ENCODE measurements around the gene FLAD1. TPM values are rescaled to one million over a fixed set of nuclear protein-coding genes. Genes with fewer than 3 reads are reported as not detected.

The FLAD1 gene
- total and polyA plus RNA-seq, 2 of the 4 experiments (the other 2 are of a cell fraction) = 26.3 to 37.3 TPM

DNA sequence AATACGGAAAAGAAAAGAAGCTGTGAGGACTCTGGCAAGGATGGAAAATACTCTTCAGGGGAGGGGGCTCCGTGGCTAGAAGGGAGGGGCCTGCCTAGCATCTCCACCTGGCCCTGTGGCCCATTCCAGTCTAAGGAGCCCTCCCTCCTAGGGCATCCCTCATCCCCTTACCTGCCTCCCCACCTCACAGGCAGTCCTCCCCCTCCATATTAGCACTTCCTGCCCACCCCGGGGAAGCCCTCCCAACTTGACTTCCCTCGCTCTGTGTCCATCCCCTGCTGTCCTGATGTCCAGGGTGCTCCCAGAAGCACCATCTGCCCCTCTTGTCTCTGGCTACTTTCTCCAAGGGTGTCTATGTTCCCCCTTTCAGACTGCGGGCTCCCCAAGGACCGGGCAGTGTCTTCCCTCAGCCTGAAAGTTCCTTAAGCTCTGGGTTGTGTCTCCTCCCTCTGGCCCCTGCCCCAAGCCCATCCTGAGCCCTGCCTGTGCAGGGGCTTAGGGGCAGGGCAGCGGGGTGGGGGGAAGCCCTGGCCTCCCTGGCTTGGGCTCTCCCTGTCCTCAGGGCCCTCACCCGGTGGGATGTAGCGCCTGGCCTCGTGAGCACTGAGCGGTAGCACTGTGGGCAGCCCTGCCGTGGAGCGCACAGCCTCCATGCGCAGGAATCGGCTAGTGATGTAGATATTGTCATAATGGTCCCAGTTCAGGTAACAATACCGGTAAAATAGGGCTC is 46.5 kb downstream of the FLAD1 start:
- ATAC-seq (ENCODE audit: low read depth) (no peak), DNase-seq (no peak)
- H3K27me3 ChIP-seq (ENCODE audit: control insufficient read depth, insufficient read depth, low read length) = peaks cover 33% of the 10 kb centered on the region
- no TSS peak for BruUV-seq (replicated peaks)
- POLR2A ChIA-PET (ENCODE audit: unreplicated experiment) = no interaction called here
- no peak overlapping the region for H4K8ac ChIP-seq (ENCODE audit: low read depth in 2 of 2, low read length in 2 of 2)
- H3K9me3 ChIP-seq (ENCODE audit: control insufficient read depth, insufficient read depth, low read length) = no peaks in the 10 kb centered on the region
- no peaks in the 10 kb centered on the region for H3K79me1 ChIP-seq (ENCODE audit: low read depth in 1 of 2, low read length in 2 of 2)
- dilution Hi-C loops (cut with HindIII; ENCODE audit: low sequenced_read_pairs, unreplicated experiment) (no loop called here), in situ Hi-C loops (cut with MboI; ENCODE audit: low sequenced_read_pairs) (no loop called here), intact Hi-C loops (cut with micrococcal nuclease) (no loop called here)
- H3K14ac ChIP-seq (replicated peaks; ENCODE audit: low read depth, low read length) = no peak overlapping the region
- H3K56ac ChIP-seq (ENCODE audit: extremely low read depth, insufficient read depth, low read length) = no peak overlapping the region
- no peak overlapping the region for H3K4me2 ChIP-seq (ENCODE audit: low read depth, low read length)
- TF ChIP-seq RFX5 (IDR thresholded peaks at IDR 0.05; ENCODE audit: low read depth, low read length) = no peak
- TF ChIP-seq CEBPB (IDR thresholded peaks at IDR 0.05; ENCODE audit: low read depth, low read length) = no peak
- no peak for TF ChIP-seq MAFK (IDR thresholded peaks at IDR 0.05; ENCODE audit: low read depth, low read length)
- TF ChIP-seq CHD1 (IDR thresholded peaks at IDR 0.05; ENCODE audit: low read depth, low read length) = no peak
- H2BK15ac ChIP-seq (ENCODE audit: low read depth, low read length) = no peak overlapping the region
- H3K4me3 ChIP-seq (ENCODE audit: insufficient read depth, low read depth, low read length) = no peak overlapping the region
- H3K36me3 ChIP-seq (ENCODE audit: control insufficient read depth, insufficient read depth, low read length) = no peaks in the 10 kb centered on the region
- CTCF ChIA-PET = no interaction called here
- H3K18ac ChIP-seq (ENCODE audit: low read depth, low read length) = no peak overlapping the region
- H3K4me1 ChIP-seq (ENCODE audit: control insufficient read depth, insufficient read depth, low read length) = peaks cover 3% of the 10 kb centered on the region; the same call in 1 of the 2 replicates
- H2BK20ac ChIP-seq (ENCODE audit: low read depth, low read length) = no peak overlapping the region
- no peak overlapping the region for H2AK5ac ChIP-seq (ENCODE audit: low read depth, low read length)
- no peak overlapping the region for H4K91ac ChIP-seq (ENCODE audit: insufficient read depth, low read depth, low read length)
- no peaks in the 10 kb centered on the region; the same call in 1 of the 2 replicates for H4K20me1 ChIP-seq (ENCODE audit: insufficient read depth, low read length)
- H3K4ac ChIP-seq (ENCODE audit: low read depth, low read length) = no peak overlapping the region
- no peak overlapping the region for H3K9ac ChIP-seq (ENCODE audit: low read depth, low read length)
- H2BK5ac ChIP-seq (ENCODE audit: low read depth, low read length, poor library complexity, severe bottlenecking) = no peak overlapping the region
- H3K23ac ChIP-seq (ENCODE audit: low read depth, low read length) = no peak overlapping the region
- WGBS, 2 experiments (ENCODE audit: extremely low coverage in 2 of 2, insufficient read length in 1 of 2) = 50% methylated on average over 1 of the region's 16 CpGs; no CpG with 5 or more reads in 1 of the 2 experiments
- H2AK9ac ChIP-seq (replicated peaks; ENCODE audit: low read depth, low read length, poor library complexity) = no peak overlapping the region
- H2AFZ ChIP-seq (replicated peaks; ENCODE audit: low read length, poor library complexity) = no peak overlapping the region
- H3K9me1 ChIP-seq (ENCODE audit: insufficient read depth, low read length) = peaks cover 4% of the 10 kb centered on the region
- no peak overlapping the region for H4K5ac ChIP-seq (ENCODE audit: low read depth, low read length)
- H3K27ac ChIP-seq (ENCODE audit: insufficient read depth, low read length) = no peak overlapping the region
- H2BK120ac ChIP-seq (ENCODE audit: low read depth, low read length) = no peak overlapping the region
